GM12875 (cell line): ENCODE measurements around the gene MTMR12.
"Not testable (repeated sequence)": the region's sequence is repeated elsewhere in the genome, so short reads cannot be mapped to it uniquely, and the experiment has no call there.

Source experiments
- H3K4me3 ChIP-seq: one replicate; pipeline ENCODE4 v1.5.1; 2011; ENCODE audit warnings: low read depth, low read length, control low read depth
- TF ChIP-seq, protein P1 (sequence below): IDR thresholded peaks from 2 replicates; pipeline ENCODE4 v1.5.1; 2011; ENCODE audit warnings: low read depth, mild to moderate bottlenecking, control low read depth, inconsistent platforms, low read length, moderate library complexity, borderline replicate concordance; ENCODE audit not compliant: insufficient read depth

Gene MTMR12

GRCh38 chr5:32302835-32303754 is 9.6 kb downstream of the MTMR12 start:
- TF ChIP-seq, protein P1, sequence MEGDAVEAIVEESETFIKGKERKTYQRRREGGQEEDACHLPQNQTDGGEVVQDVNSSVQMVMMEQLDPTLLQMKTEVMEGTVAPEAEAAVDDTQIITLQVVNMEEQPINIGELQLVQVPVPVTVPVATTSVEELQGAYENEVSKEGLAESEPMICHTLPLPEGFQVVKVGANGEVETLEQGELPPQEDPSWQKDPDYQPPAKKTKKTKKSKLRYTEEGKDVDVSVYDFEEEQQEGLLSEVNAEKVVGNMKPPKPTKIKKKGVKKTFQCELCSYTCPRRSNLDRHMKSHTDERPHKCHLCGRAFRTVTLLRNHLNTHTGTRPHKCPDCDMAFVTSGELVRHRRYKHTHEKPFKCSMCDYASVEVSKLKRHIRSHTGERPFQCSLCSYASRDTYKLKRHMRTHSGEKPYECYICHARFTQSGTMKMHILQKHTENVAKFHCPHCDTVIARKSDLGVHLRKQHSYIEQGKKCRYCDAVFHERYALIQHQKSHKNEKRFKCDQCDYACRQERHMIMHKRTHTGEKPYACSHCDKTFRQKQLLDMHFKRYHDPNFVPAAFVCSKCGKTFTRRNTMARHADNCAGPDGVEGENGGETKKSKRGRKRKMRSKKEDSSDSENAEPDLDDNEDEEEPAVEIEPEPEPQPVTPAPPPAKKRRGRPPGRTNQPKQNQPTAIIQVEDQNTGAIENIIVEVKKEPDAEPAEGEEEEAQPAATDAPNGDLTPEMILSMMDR: no peak
- H3K4me3 ChIP-seq: no peak overlapping the region

DNA sequence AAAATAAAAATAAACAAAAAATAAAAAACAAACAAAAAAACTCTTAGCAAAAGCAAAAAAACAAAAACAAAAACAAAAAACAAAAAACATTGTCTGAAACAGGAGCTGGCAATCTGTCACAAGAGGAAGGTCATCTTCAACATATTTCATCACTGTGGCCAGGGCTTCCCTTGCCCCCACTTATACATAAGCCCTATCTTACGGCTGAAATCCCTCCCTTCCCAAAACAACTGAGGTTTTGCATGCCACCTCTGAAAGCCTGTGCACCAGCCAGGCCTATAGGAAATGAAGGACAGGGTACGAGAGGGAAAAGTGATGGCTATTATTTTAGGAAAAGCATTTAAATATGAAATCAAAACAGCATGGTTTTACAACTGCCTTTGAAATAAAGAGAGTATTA is 10.8 kb downstream of the MTMR12 start:
- H3K4me3 ChIP-seq: no peak overlapping the region

DNA sequence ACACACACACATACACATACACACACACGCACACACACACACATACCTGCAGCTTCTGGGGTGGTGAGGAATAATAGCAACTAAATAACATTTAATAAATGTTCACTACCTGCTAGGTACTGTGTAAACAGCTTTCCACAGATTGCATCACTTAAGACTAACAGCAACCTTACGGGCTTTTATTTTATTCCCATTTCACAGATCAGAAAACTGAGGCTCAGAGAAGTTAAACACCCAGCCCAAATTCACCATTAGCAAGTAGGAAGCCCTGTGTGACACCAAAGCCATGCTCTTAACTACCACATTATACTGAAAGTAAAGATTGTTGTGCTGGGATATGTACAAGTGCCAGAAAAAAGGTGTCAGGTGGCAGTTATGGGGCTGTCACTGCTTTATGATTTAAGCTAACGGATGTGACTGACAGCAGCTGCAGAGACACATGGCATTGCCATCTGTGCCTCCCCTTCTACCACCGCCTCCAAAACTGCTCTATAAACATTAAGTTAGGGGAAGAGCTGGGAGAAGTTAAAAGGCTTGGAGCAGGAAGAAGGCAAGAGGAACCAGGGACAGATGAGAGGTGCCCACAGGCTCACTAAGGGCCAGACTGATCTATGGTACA is 13.6 kb downstream of the MTMR12 start:
- no peak overlapping the region for H3K4me3 ChIP-seq
- TF ChIP-seq, protein P1: no peak

More for the DNA sequence above, 10.8 kb downstream of the MTMR12 start:
- TF ChIP-seq, protein P1: no peak

- TF ChIP-seq, protein P1: no peak
- H3K4me3 ChIP-seq: no peak overlapping the region
Observed at GRCh38 chr5:32298059-32298415, 14.7 kb downstream of the MTMR12 start.

DNA sequence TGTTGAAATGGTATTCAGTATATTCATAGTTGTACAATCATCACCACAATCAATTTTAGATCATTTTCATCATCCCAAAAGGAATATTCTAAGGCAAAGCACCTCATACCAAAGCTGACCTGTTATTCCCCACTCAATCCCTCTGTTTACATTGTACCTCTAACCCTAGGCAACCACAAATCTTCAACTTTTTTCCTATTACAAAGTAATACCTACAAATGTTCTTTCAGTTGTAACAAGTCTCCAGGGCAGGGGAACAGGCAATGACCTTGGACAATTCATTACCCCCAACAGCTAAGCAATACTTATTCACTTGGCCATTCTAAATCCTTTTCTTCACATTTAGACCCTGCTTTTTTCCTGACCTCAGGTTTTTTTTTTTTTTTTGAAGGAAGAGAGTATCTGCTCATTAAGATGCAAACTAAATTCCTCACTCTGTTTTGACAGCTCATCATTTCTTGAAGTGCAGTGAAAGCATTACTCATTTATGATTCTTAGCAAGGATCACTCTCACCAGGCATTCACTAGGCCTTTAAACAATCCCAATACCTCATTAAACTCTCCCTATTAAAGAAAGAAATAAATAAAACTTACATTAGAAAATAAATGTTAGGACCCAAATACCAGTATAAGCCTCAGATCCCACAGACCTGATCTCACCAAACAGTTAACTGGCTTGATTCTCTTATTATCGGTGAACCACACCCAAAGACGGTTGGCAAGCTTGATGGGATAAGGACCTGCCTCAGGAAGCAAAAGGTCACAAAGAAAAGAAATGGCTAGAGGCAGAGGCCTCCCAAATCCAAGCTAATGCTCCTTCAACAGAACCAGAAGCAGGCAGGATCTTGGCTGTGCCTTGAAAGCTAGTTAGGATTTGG is 15.3 kb downstream of the MTMR12 start:
- H3K4me3 ChIP-seq: no peak overlapping the region
- TF ChIP-seq, protein P1: no peak

- H3K4me3 ChIP-seq: not testable (repeated sequence)
Observed at GRCh38 chr5:32295966-32296772, 16.6 kb downstream of the MTMR12 start.

DNA sequence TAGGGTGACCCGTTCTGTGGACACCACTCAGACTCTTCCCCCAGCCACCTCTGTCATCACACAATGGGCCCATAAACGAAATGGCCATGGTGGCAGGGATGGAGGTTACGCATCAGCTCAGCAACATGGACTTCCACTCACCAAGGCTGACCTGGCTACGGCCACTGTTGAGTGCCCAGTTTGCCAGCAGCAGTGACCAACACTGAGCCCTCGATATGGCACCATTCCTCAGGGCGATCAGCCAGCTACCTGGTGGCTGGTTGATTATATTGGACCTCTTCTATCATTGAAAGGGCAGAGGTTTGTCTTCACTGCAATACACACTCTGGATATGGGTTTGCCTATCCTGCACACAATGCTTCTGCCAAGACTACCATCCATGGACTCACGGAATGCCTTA is 21.1 kb downstream of the MTMR12 start:
- TF ChIP-seq, protein P1: no peak
- H3K4me3 ChIP-seq: no peak overlapping the region
